Endothelial cell of umbilical vein (primary cell): ENCODE data around the gene ATP5PD. TPM values are rescaled to one million over a fixed set of nuclear protein-coding genes. Genes with fewer than 3 reads are reported as not detected.

ENCODE experiments used
- BruUV-seq: library from RNA; stranded (reverse); fragments of 400-500 nt; replicated peaks from 2 replicates; lab custom pipeline; 2021; lab: Mats Ljungman, UMichigan
- CTCF ChIA-PET: fragments of 300-600, 350-600 bp; sonication (Branson Sonifier 250); formaldehyde crosslinking; loops from one replicate; lab custom pipeline; 2021; ENCODE audit warnings: antibody characterized with exemption, inconsistent platforms; lab: Charles Lee
- POLR2A ChIA-PET: fragments of 300-600, 350-600 bp; sonication (Branson Sonifier 250); formaldehyde crosslinking; loops from one replicate; lab custom pipeline; 2021; ENCODE audit warnings: antibody characterized with exemption, inconsistent platforms; lab: Charles Lee
- DNase-seq: peaks from one replicate; pipeline ENCODE4 v3.0.0-alpha.2; 2011; ENCODE audit warnings: low read depth, low spot score
- FAIRE-seq: peaks from 2 replicates; lab custom pipeline; 2011; peaks lifted over from hg19 to GRCh38; lab: Jason Lieb, UNC
- H2AFZ ChIP-seq: 2 replicates; pipeline ENCODE4 v1.6.0; 2012; ENCODE audit warnings: low read depth, low read length, control low read depth, inconsistent platforms
- H3K27ac ChIP-seq: 2 replicates; pipeline ENCODE4 v1.5.1; 2011; ENCODE audit warnings: low read depth, mild to moderate bottlenecking, control low read depth, low read length, moderate library complexity; ENCODE audit not compliant: insufficient read depth
- H3K27me3 ChIP-seq, 2 experiments: 2 replicates each; pipeline versions ENCODE4 v1.6.0 to v1.6.1; 2011; ENCODE audit warnings: low read length in 2 of 2, mixed read lengths in 1 of 2; ENCODE audit not compliant: control insufficient read depth in 2 of 2, insufficient read depth in 2 of 2
- H3K36me3 ChIP-seq, 2 experiments: 2 replicates in 1 of 2; 3 replicates in 1 of 2; pipeline ENCODE4 v1.5.1; 2011; ENCODE audit warnings: low read length in 2 of 2, mild to moderate bottlenecking in 1 of 2, moderate library complexity in 1 of 2; ENCODE audit not compliant: control insufficient read depth in 2 of 2, insufficient read depth in 2 of 2; ENCODE audit errors: extremely low read depth in 1 of 2
- H3K4me1 ChIP-seq: 3 replicates; pipeline ENCODE4 v1.5.1; 2011; ENCODE audit warnings: mild to moderate bottlenecking, low read length; ENCODE audit not compliant: control insufficient read depth, insufficient read depth; ENCODE audit errors: extremely low read depth
- H3K4me2 ChIP-seq: 2 replicates; pipeline ENCODE4 v1.6.1; 2011; ENCODE audit warnings: low read length, control low read depth, mixed read lengths; ENCODE audit not compliant: insufficient read depth
- H3K4me3 ChIP-seq, 3 experiments: fragments of 200-600 bp in 1 of 3; sonication (generic), shearing (Covaris generic) in 1 of 3; replicated peaks in 1 of 3; 2 replicates each; pipeline ENCODE4 v1.5.1; 2011 to 2016; ENCODE audit warnings: control low read depth in 3 of 3, low read length in 3 of 3, mild to moderate bottlenecking in 2 of 3, inconsistent platforms in 1 of 3, low read depth in 1 of 3, moderate library complexity in 1 of 3; ENCODE audit not compliant: insufficient read depth in 1 of 3
- H3K79me2 ChIP-seq: 2 replicates; pipeline ENCODE4 v1.6.0; 2012; ENCODE audit warnings: low read length, inconsistent platforms; ENCODE audit not compliant: control insufficient read depth, insufficient read depth
- H3K9ac ChIP-seq: replicated peaks from 2 replicates; pipeline ENCODE3; 2011; ENCODE audit warnings: low read length, control low read depth; ENCODE audit not compliant: insufficient read depth; ENCODE audit errors: extremely low read depth
- H3K9me1 ChIP-seq: replicated peaks from 3 replicates; pipeline ENCODE4 v1.6.0; 2011; ENCODE audit warnings: mild to moderate bottlenecking, low read length; ENCODE audit not compliant: control insufficient read depth, insufficient read depth; ENCODE audit errors: extremely low read depth
- H3K9me3 ChIP-seq: replicated peaks from 2 replicates; pipeline ENCODE4 v1.5.1; 2012; ENCODE audit warnings: low read length, inconsistent platforms; ENCODE audit not compliant: control insufficient read depth, insufficient read depth
- H4K20me1 ChIP-seq: replicated peaks from 2 replicates; pipeline ENCODE3; 2011; ENCODE audit warnings: mild to moderate bottlenecking, low read length; ENCODE audit not compliant: control insufficient read depth, insufficient read depth; ENCODE audit errors: extremely low read depth
- EZH2 ChIP-seq: IDR thresholded peaks from 2 replicates; pipeline ENCODE4 v1.6.1; 2012; ENCODE audit warnings: borderline replicate concordance, low read depth, mild to moderate bottlenecking, moderate library complexity, low read length, inconsistent platforms; ENCODE audit not compliant: severe bottlenecking
- FOS ChIP-seq: IDR thresholded peaks from 2 replicates; pipeline ENCODE4 v1.6.1; 2011; ENCODE audit warnings: mild to moderate bottlenecking, low read length, moderate library complexity, borderline replicate concordance; ENCODE audit not compliant: insufficient read depth
- GATA2 ChIP-seq: IDR thresholded peaks from 2 replicates; pipeline ENCODE4 v1.7.0; 2011; ENCODE audit warnings: low read depth, mild to moderate bottlenecking, moderate library complexity, mixed read lengths, low read length; ENCODE audit not compliant: insufficient read length, insufficient read depth
- JUN ChIP-seq: IDR thresholded peaks from 2 replicates; pipeline ENCODE4 v1.6.1; 2011; ENCODE audit warnings: borderline replicate concordance, low read depth; ENCODE audit not compliant: insufficient read length, insufficient read depth
- MYC ChIP-seq: IDR thresholded peaks from one replicate; pipeline ENCODE4 v1.6.1; 2011; ENCODE audit warnings: mild to moderate bottlenecking, low read depth, low read length
- POLR2A ChIP-seq: IDR thresholded peaks from 2 replicates; pipeline ENCODE4 v1.6.1; 2012; ENCODE audit warnings: low read depth, mild to moderate bottlenecking, control low read depth, low read length
- POLR2AphosphoS5 ChIP-seq: IDR thresholded peaks from 2 replicates; pipeline ENCODE4 v1.6.1; 2012; ENCODE audit warnings: low read depth, mild to moderate bottlenecking, control low read depth, low read length, moderate library complexity; ENCODE audit not compliant: insufficient read depth
- dilution Hi-C: fragments of 300-500 bp; cut with MboI; formaldehyde crosslinking; loops from one replicate; pipeline ENCODE4 v1.15.0; 2019; ENCODE audit warnings: low sequenced_read_pairs; ENCODE audit not compliant: extremely low pct_ligation_motif_present
- intact Hi-C: fragments of 100-400 bp; cut with micrococcal nuclease; formaldehyde crosslinking; loops from one replicate; pipeline ENCODE4 v1.10.0; 2022
- polyA plus RNA-seq, 4 experiments: library from polyadenylated mRNA; depleted of rRNA in 3 of 4; stranded (reverse) in 3 of 4; unstranded in 1 of 4; fragments of >200 nt; gene quantifications; 2 replicates each; pipeline versions ENCODE4 v1.2.1 to v1.2.3, GENCODE V29; 2011 to 2012; ENCODE audit warnings: missing spikeins in 1 of 4
- total RNA-seq: library from RNA; stranded (reverse); gene quantifications from 2 replicates; pipeline ENCODE4 v1.2.3, GENCODE V29; 2021
- TF ChIP-seq, protein P1 (sequence below): IDR thresholded peaks from 2 replicates; pipeline ENCODE4 v1.6.1; 2011; ENCODE audit not compliant: insufficient read depth, insufficient read length
- TF ChIP-seq, protein P2 (sequence below), 2 donors: IDR thresholded peaks; 1 replicate in 1 of 2; 2 replicates in 1 of 2; pipeline ENCODE4 v1.5.1; 2011; ENCODE audit warnings: low read length in 2 of 2, mild to moderate bottlenecking in 2 of 2, moderate library complexity in 2 of 2, control low read depth in 1 of 2, inconsistent platforms in 1 of 2, low read depth in 1 of 2; ENCODE audit not compliant: insufficient read depth in 1 of 2; ENCODE audit errors: extremely low read depth in 1 of 2

ATP5PD gene
- total and polyA plus RNA-seq, 2 donors (not counting 3 experiments of a cell fraction or from before 2014, with no cell fraction given): 182 to 200 TPM

- Histone ChIP-seq H3K9me3 (no peaks in the 10 kb centered on the region), H3K9me1 (no peaks in the 10 kb centered on the region), H3K36me3 (peaks cover 5 to 25% of the 10 kb centered on the region in 2 experiments), H4K20me1 (no peaks in the 10 kb centered on the region), H3K27me3 (no peaks in the 10 kb centered on the region), H2AFZ (no peak overlapping the region), H3K79me2 (no peaks in the 10 kb centered on the region), H3K9ac (no peak overlapping the region), H3K4me2 (no peak overlapping the region), H3K4me3 (no peak overlapping the region), H3K4me1 (no peaks in the 10 kb centered on the region), H3K27ac (no peak overlapping the region)
- intact Hi-C loops: no loop called here
- dilution Hi-C loops: no loop called here
- ChIA-PET POLR2A (no interaction called here), CTCF (interaction anchor here (1.3 to 3.2 kb wide), 4 partner anchors 9 to 58 kb away, joined by 4 to 11 read pairs (median 7); partner anchors contain the start of gene CDR2L)
- no TSS peak for BruUV-seq
- TF ChIP-seq FOS (no peak), JUN (no peak)
- DNase-seq (no peak), FAIRE-seq (no peak)
These were observed 27.1 kb downstream of the ATP5PD start for GRCh38 chr17:75019710-75020109.

DNA sequence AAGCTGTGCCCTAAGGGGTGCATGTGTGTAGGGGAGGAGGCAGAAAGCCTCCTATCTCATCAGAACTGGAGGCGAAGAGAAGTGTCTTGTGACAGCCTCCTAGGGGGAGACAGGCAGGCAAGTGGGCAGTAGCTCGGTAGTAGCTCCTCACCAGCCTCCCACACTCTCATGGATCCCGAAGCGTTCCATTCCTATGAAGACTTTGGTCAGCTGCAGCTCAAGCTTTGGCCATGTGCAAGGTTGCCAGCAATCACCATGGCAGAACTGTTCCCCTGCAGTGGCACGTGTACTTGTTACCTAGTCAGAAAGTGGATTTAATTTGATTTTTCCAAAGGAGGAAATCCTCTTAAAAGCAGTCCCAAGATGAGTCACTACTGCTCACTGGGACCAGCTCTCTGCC lies 27.6 kb downstream of the ATP5PD start:
- no peaks in the 10 kb centered on the region for H3K9me1 ChIP-seq
- H3K36me3 ChIP-seq: peaks cover 5 to 25% of the 10 kb centered on the region in 2 experiments
- H3K4me1 ChIP-seq: no peaks in the 10 kb centered on the region
- H3K27ac ChIP-seq: no peak overlapping the region
- FAIRE-seq (no peak), DNase-seq (no peak)
- intact Hi-C loops: no loop called here
- BruUV-seq: no TSS peak
- ChIA-PET CTCF (interaction anchor here (1.3 to 3.2 kb wide), 4 partner anchors 9 to 58 kb away, joined by 4 to 11 read pairs (median 7); partner anchors contain the start of gene CDR2L), POLR2A (no interaction called here)
- dilution Hi-C loops: no loop called here
- H3K4me2 ChIP-seq: no peak overlapping the region
- no peak overlapping the region for H2AFZ ChIP-seq
- no peak for TF ChIP-seq POLR2AphosphoS5
- TF ChIP-seq, protein P1, sequence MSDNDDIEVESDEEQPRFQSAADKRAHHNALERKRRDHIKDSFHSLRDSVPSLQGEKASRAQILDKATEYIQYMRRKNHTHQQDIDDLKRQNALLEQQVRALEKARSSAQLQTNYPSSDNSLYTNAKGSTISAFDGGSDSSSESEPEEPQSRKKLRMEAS: no peak
- TF ChIP-seq POLR2A: no peak
- no peak for TF ChIP-seq MYC
- no peak for TF ChIP-seq JUN
- TF ChIP-seq, protein P2, sequence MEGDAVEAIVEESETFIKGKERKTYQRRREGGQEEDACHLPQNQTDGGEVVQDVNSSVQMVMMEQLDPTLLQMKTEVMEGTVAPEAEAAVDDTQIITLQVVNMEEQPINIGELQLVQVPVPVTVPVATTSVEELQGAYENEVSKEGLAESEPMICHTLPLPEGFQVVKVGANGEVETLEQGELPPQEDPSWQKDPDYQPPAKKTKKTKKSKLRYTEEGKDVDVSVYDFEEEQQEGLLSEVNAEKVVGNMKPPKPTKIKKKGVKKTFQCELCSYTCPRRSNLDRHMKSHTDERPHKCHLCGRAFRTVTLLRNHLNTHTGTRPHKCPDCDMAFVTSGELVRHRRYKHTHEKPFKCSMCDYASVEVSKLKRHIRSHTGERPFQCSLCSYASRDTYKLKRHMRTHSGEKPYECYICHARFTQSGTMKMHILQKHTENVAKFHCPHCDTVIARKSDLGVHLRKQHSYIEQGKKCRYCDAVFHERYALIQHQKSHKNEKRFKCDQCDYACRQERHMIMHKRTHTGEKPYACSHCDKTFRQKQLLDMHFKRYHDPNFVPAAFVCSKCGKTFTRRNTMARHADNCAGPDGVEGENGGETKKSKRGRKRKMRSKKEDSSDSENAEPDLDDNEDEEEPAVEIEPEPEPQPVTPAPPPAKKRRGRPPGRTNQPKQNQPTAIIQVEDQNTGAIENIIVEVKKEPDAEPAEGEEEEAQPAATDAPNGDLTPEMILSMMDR (IDR thresholded peaks at IDR 0.05; ENCODE audit: extremely low read depth in 1 of 2, insufficient read depth in 1 of 2, low read depth in 1 of 2, low read length in 2 of 2): no peak
- no peak for TF ChIP-seq EZH2
- no peak for TF ChIP-seq GATA2
- no peak for TF ChIP-seq FOS
- no peak overlapping the region for H3K4me3 ChIP-seq
- H4K20me1 ChIP-seq: no peaks in the 10 kb centered on the region
- H3K9me3 ChIP-seq: no peaks in the 10 kb centered on the region
- H3K9ac ChIP-seq: no peak overlapping the region
- no peaks in the 10 kb centered on the region for H3K79me2 ChIP-seq
- no peaks in the 10 kb centered on the region for H3K27me3 ChIP-seq
